Hematopoietic multipotent progenitor cell treated with erythropoietin and hydrocortisone succinate and interleukin-3 and kit ligand, for 6 days (in vitro differentiated cells): ENCODE results near the gene STAMBPL1.
"Not testable (repeated sequence)": the region's sequence is repeated elsewhere in the genome, so short reads cannot be mapped to it uniquely, and the experiment has no call there.

Source experiments
- DNase-seq: peaks from one replicate; pipeline ENCODE4 v3.0.0-alpha.2; 2015

STAMBPL1 gene

GRCh38 chr10:88879534-88880281 lies at the start of gene STAMBPL1:
STAMBPL1 (plus strand) TSS chr10:88880245; CDS start chr10:88901709, 21,464 bp downstream.
- no peak for DNase-seq

GRCh38 chr10:88830643-88831268 lies 49.3 kb upstream of the STAMBPL1 start:
- peak; percentile 78 for DNase-seq

GRCh38 chr10:88831709-88832108 lies 48.3 kb upstream of the STAMBPL1 start:
- no peak for DNase-seq

- DNase-seq = no peak
These were observed 47.7 kb upstream of the STAMBPL1 start for GRCh38 chr10:88832376-88832775.

- DNase-seq = no peak
These were observed 46.9 kb upstream of the STAMBPL1 start for GRCh38 chr10:88833156-88833555.

- DNase-seq = peak; percentile 39
These were observed 46.3 kb upstream of the STAMBPL1 start for GRCh38 chr10:88833723-88834122.

GRCh38 chr10:88835096-88835909 lies 44.7 kb upstream of the STAMBPL1 start:
- DNase-seq = peak; percentile 91

- DNase-seq = no peak
These were observed 44.2 kb upstream of the STAMBPL1 start for GRCh38 chr10:88835910-88836221.

GRCh38 chr10:88837632-88838031 lies 42.4 kb upstream of the STAMBPL1 start:
- not testable (repeated sequence) for DNase-seq

GRCh38 chr10:88838766-88839350 lies 41.2 kb upstream of the STAMBPL1 start:
- no peak for DNase-seq

- no peak for DNase-seq
These were observed 39.9 kb upstream of the STAMBPL1 start for GRCh38 chr10:88840104-88840503.

- DNase-seq = no peak
These were observed 39.2 kb upstream of the STAMBPL1 start for GRCh38 chr10:88840881-88841280.

GRCh38 chr10:88841316-88842111 lies 38.5 kb upstream of the STAMBPL1 start:
- DNase-seq = no peak

- no peak for DNase-seq
These were observed 36.9 kb upstream of the STAMBPL1 start for GRCh38 chr10:88843171-88843570.

GRCh38 chr10:88848499-88848898 lies 31.5 kb upstream of the STAMBPL1 start:
- DNase-seq = no peak

- no peak for DNase-seq
These were observed 30.8 kb upstream of the STAMBPL1 start for GRCh38 chr10:88849234-88849633.

- no peak for DNase-seq
These were observed 29.3 kb upstream of the STAMBPL1 start for GRCh38 chr10:88850712-88851111.

GRCh38 chr10:88851706-88852105 lies 28.3 kb upstream of the STAMBPL1 start, which contains the start of gene ANKRD22:
ANKRD22 (minus strand) TSS chr10:88851844; CDS start chr10:88851607, 237 bp downstream.
- peak; percentile 58 for DNase-seq

- no peak for DNase-seq
These were observed 27.7 kb upstream of the STAMBPL1 start for GRCh38 chr10:88852327-88852726.

- DNase-seq = peak; percentile 63
These were observed 26.7 kb upstream of the STAMBPL1 start for GRCh38 chr10:88853155-88853881.

GRCh38 chr10:88854684-88855083 lies 25.4 kb upstream of the STAMBPL1 start:
- DNase-seq = no peak

GRCh38 chr10:88857831-88858230 lies 22.2 kb upstream of the STAMBPL1 start:
- no peak for DNase-seq
